GM18870 (cell line): ENCODE results near the gene SP4.

Experiments used
- ATAC-seq: cut with Tn5 transposase; IDR thresholded peaks from one replicate; pipeline ENCODE4 v1.9.1; 2021; ENCODE audit warnings: moderate library complexity; ENCODE audit not compliant: unreplicated experiment

Gene SP4

GRCh38 chr7:21443149-21443841 lies 15.4 kb downstream of the SP4 start:
- ATAC-seq: no peak

GRCh38 chr7:21448974-21449373 lies 21.1 kb downstream of the SP4 start:
- no peak for ATAC-seq

- ATAC-seq: no peak
These were observed 22.2 kb downstream of the SP4 start for GRCh38 chr7:21450076-21450475.

GRCh38 chr7:21450941-21451340 lies 23.1 kb downstream of the SP4 start:
- ATAC-seq: no peak

GRCh38 chr7:21454182-21454581 lies 26.3 kb downstream of the SP4 start:
- no peak for ATAC-seq

- no peak for ATAC-seq
These were observed 27.0 kb downstream of the SP4 start for GRCh38 chr7:21454906-21455305.

GRCh38 chr7:21461282-21461681 lies 33.4 kb downstream of the SP4 start:
- no peak for ATAC-seq

- ATAC-seq: no peak
These were observed 34.2 kb downstream of the SP4 start for GRCh38 chr7:21462081-21462480.

GRCh38 chr7:21463524-21463923 lies 35.6 kb downstream of the SP4 start:
- no peak for ATAC-seq

- no peak for ATAC-seq
These were observed 41.1 kb downstream of the SP4 start for GRCh38 chr7:21468969-21469368.

GRCh38 chr7:21469894-21470293 lies 42.0 kb downstream of the SP4 start:
- ATAC-seq: no peak

GRCh38 chr7:21472029-21472428 lies 44.1 kb downstream of the SP4 start:
- ATAC-seq: no peak

GRCh38 chr7:21476429-21476828 lies 48.5 kb downstream of the SP4 start:
- no peak for ATAC-seq

- ATAC-seq: no peak
These were observed 53.0 kb downstream of the SP4 start for GRCh38 chr7:21480693-21481403.

GRCh38 chr7:21486511-21486910 lies 58.6 kb downstream of the SP4 start:
- ATAC-seq: no peak

- ATAC-seq: no peak
These were observed 67.8 kb downstream of the SP4 start for GRCh38 chr7:21495731-21496130.

GRCh38 chr7:21497072-21497471 lies 69.2 kb downstream of the SP4 start:
- ATAC-seq: no peak

GRCh38 chr7:21500117-21500832 lies 72.4 kb downstream of the SP4 start:
- no peak for ATAC-seq

GRCh38 chr7:21504021-21504420 lies 76.1 kb downstream of the SP4 start:
- ATAC-seq: no peak

GRCh38 chr7:21507627-21508343 lies 79.9 kb downstream of the SP4 start:
- ATAC-seq: no peak

GRCh38 chr7:21508538-21508937 lies 80.7 kb downstream of the SP4 start:
- no peak for ATAC-seq
